Activated naive CD4-positive, alpha-beta T cell treated with Interleukin-2 at 50 U/mL for 16 hours (primary cell): ENCODE results near the gene EOMES.
A peak's percentile ranks its signal among the peaks of the same experiment; 100 is the strongest.
"Not testable (repeated sequence)": the region's sequence is repeated elsewhere in the genome, so short reads cannot be mapped to it uniquely, and the experiment has no call there.

Experiments used
- DNase-seq: peaks from one replicate; pipeline ENCODE4 v3.0.0-alpha.2; 2020

The EOMES gene

DNA sequence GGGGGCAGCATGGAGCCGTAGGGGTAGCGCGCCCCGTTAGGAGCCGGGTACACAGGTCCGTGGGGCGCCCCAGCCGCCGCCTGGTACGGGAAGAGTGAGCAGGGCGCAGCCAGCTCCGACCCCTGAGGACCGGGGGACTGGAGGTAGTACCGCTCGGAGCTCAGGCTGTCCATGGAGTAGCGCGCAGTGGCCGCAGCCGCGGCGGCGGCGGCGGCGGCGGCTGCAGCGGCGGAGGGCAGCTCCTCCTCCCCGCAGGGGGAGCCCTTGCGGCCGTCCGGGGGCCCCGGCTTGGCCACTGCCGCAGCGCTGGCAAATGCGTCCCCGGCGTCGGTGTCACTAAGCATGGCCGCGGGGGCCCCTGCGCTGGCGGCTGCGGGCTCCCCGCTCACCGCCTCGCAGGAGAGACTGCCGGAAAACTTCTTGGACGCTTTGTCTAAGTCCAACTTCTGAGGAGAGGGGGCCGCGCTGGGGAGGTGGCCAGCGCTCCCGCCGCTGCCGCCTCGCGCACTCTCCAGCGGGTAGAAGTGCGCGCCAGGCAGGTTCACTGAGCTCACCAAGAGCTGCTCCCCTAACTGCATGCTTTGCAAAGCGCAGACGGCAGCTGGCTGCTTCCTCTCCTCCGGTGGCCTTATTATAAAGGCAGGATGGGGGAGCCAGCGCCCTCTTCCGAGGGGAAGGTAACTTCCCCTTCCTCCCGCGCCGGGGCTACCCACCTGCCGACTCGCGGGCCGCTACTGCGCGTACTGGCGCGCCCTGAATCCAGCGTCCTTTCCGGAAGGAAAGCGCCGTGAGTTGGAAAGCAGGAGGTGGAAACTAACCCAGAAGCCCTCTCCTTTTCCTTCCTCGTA, at the start of gene EOMES:
Gene EOMES, minus strand, starts transcription at position 607 of the 848 bp plus-strand sequence. Its CDS starts 29 bp downstream, at position 578.
- peak; percentile 66 for DNase-seq

DNA sequence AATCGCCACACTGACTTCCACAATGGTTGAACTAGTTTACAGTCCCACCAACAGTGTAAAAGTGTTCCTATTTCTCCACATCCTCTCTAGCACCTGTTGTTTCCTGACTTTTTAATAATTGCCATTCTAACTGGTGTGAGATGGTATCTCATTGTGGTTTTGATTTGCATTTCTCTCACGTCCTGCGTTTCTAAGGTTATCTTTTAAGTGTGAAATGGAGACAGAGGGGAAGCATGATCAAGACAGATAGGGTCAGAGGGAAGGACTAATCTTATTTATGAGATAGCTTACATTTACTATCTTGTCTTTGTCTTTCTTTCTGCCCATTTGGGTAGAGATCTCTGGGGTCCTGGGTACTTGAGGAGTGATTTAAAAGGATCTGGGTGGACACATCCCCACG, 48.3 kb upstream of the EOMES start:
- DNase-seq, result not testable (repeated sequence)

DNA sequence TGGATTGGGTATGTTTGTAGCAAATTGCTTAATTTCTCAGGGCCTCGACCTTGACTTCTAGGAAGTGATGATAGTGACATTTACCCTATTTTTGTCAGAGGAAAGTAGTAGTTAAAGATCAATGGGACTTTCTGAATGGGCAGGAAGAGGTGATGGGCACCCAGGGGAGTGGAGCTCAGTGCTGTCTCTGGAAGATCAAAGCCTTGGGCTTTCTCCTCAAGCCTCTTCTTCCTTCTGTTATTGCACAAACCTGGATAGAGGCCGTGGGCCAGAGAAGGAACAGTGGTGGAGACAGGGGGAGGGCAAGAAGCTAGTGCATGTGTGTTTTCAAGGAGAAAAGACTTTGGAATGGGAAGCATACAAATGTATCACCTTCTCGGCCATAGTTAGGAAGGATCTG, 44.9 kb upstream of the EOMES start:
- DNase-seq, result no peak

- no peak for DNase-seq
Observed at GRCh38 chr3:27758083-27758482, 36.0 kb upstream of the EOMES start.

DNA sequence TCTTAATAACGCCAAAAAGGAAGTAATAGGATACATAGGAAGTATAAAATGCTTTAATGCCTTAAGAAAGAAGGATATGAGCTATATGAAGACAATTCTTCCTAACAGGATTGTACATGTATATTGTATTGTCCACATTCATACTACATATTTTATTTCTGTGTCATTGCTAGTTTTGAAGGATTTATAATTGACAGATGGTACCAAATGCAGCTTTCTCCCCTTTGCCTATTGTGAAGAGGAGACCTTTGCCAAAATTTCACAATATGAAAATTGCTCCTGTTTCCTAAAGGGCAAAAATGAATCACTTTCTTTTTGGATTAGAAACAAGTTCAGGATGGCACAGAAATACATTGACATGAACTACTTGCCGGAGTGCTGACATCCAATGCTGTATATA, 34.8 kb upstream of the EOMES start:
- DNase-seq, result no peak

GRCh38 chr3:27752926-27753325, 30.8 kb upstream of the EOMES start:
- DNase-seq, result no peak

DNA sequence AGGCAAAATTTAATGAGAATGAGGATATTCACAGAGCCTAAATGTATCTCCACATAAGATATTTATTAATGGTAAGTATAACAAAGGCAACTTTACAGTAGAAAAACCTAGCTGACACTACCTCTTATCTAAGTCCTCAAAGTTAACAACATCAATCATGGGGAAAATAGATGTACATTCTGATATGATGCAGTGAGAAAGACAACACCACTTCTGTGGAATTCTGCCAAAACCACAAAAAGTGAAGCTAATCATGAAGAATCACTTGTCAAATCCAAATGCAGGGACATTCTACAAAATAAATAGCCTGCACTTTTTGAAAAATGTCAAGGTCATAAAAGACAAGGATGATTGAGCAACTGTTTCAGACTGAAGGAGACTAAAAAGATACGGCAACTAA, 27.5 kb upstream of the EOMES start:
- DNase-seq, result no peak

DNA sequence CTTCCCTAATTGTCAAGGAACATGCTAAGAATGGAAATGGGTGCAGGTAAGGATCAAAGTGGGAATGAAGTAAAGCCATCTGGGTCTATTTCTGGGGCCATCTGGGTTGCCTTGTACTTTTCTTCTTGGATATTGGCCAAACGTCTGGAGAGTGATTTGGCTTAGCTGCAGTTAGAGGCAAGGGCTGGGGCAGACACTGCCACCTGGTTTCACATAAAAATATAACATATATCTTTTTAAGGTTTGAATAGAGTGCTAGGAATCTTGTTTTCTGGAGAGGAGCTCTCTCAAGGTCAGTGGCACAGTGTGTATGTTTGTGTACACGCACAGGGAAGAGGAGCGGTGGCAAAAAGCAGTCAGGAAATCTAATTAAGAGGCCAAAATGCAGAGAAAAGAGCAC, 24.7 kb upstream of the EOMES start:
- DNase-seq, result no peak

- DNase-seq, result no peak
Observed at GRCh38 chr3:27740854-27741253, 18.7 kb upstream of the EOMES start.

DNA sequence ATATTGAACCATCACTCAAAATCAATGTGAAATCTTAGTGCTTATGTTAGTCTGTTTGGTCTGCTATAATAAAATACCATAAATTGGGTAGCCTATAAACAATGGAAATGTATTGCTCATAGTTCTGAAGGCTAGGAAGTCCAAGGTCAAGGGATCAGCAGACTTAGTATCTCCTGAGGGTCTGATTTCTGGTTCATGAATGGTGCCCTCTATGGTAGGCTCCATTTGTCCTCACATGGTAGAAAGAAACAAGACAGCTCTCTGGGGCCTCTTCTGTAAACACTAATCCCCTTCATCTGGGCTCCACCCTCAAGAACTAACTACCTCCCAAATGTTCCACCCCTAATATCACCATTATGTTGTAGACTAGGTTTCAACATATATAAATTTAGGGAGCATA, 15.0 kb upstream of the EOMES start:
- no peak for DNase-seq

DNA sequence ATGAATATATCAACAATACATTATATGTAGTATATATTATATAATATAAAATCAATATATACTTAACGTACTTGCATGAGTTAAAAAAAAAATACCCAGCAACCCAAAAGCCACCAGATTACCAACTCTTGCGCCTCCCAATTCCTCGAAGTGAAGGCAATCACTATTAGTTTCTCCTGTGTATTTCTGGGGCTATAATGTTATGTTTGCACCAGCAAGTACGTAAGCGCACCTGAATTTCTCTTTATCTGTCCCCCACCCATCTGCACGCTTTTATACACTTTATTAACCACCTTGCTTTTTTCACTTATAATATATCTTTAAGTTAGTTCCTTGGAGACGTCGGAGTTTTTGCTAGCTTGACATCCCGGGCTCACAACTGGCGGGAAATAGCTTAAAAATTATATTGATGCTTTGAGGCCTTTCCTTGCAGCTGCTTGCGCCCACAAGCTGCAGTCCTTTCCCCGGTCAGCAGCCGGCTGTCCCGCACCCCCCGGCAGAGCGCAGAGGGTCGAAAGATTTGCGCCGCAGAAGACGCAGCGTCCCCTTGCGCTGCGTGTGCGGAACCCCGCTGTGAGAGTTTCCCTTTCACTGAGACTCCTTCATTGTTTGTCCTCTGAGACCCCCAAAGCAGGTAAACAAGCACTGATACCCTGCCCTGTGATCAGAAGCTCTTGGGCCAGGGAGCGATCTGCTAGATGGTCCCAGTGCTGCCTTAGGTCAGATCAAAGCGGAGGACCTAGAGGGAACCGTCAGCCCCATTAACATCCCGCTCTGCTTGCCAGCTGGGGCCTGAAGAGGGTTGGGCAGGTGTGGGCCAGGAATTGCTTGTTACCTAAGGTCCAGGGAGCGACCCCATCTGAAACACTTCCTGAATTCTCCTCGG, 8.9 kb upstream of the EOMES start:
- no peak for DNase-seq

DNA sequence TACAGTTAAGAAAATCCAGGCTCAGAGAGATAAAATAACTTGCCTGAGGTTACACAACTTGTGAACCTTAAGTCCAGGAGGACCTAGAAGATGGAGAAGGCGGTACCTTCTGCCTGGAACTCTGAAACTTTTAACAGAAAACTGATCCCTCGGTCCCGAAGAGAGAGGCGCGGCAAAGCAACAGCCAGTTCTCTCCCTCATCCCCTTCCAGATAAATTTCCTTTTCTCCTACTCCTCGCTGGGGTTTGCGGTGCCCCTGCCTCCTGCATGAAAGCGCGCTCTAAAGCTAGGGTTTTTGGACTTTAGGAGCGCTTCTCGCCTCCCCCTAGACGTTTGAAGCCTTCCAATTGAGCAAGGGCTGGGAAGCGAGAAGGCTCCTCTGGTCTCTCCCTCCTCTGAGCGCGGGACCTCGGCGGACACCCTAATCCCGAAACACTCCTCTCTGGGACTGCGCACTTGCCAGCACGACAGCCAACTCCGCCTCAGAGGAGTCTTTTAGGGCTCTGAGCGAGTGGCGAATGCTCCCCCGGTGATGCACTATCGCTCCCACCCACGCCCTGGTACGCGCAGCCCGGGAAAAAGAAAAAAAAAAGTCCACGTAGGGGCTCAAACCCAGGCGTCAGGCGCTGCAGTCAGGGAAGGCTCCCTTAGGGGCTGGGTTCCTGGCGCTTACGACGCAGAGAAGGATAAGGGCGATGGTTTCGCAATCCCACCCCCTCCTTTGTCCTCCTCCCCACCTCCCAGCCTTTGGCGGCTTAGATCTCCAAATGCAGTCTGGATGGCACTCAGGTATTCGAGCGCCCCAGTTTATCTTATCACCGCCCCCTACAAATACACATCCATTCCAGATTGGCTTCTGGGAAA, 7.9 kb upstream of the EOMES start:
- peak; percentile 32 for DNase-seq

DNA sequence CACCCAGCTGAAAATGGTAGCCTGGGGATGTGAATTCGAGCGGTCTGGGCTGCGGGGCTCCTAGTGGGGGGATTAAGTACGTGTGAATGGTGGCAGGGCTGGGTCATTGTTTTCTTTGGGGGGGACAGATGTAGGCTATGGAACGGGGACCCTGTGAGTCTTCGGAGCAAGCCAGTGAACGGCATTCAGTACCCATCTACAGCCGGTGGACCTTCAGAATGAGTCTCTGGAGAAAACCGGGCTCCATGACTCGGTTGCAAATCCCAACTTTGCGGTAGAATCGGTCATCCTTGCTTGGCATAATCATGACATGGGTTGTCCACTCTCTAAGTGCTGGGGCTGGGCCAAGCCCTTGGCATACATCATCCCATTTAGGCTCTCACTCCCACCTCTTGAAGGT, 7.2 kb upstream of the EOMES start:
- no peak for DNase-seq

- no peak for DNase-seq
Observed at GRCh38 chr3:27728195-27729087, 6.3 kb upstream of the EOMES start.

GRCh38 chr3:27726240-27726639, 4.1 kb upstream of the EOMES start:
- no peak for DNase-seq

GRCh38 chr3:27724459-27725197, 2.5 kb upstream of the EOMES start:
- no peak for DNase-seq

DNA sequence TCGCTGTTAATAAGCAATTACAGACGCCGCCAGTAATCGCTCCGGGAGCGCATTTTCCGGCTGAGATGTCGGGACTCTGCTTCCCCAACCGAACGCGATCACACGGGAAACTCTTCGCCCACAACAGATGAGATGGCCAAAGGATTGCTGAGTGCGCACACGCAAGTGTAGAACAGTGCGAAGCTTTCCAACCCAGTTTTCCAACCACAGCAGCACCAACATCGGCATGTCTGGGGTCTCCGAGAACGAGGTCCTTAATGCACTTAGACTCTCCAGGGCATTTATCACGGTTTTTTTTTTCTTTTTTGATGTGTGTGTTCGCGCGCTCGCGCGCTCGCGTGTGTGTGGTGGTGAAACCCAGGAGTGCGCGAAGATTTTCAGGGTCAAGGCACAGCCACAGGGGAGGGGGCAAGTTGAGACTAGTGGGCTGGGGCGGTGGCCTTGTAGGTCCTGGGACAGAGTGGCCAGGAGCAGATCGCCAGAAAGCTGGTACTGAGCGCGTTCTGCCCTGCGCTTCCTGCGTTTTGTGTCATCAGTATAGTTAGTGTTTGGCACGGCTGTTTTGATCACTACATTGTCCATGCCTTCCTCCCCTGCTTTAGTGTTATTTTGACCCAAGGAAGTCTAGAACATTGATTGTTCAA, 1.8 kb upstream of the EOMES start:
- no peak for DNase-seq

DNA sequence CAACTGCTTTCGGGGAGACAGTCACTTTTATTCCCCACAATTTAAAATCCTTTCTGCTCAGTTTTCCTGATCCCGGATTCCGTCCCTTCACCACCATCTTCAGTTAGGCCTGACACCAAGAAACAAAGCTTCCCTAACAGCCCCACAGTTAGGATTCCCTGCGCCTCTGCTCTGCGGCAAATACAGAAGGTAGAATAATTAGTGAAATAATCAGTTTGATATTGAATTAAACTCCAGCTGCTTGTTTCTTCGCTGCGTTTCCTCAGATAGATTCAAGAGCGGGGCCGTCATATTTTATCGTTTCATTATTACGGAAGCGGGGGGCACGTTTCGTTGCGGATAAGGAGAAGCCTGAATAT, 1.3 kb upstream of the EOMES start:
- no peak for DNase-seq

GRCh38 chr3:27723001-27723445, 900 bp upstream of the EOMES start:
- DNase-seq, result no peak

DNA sequence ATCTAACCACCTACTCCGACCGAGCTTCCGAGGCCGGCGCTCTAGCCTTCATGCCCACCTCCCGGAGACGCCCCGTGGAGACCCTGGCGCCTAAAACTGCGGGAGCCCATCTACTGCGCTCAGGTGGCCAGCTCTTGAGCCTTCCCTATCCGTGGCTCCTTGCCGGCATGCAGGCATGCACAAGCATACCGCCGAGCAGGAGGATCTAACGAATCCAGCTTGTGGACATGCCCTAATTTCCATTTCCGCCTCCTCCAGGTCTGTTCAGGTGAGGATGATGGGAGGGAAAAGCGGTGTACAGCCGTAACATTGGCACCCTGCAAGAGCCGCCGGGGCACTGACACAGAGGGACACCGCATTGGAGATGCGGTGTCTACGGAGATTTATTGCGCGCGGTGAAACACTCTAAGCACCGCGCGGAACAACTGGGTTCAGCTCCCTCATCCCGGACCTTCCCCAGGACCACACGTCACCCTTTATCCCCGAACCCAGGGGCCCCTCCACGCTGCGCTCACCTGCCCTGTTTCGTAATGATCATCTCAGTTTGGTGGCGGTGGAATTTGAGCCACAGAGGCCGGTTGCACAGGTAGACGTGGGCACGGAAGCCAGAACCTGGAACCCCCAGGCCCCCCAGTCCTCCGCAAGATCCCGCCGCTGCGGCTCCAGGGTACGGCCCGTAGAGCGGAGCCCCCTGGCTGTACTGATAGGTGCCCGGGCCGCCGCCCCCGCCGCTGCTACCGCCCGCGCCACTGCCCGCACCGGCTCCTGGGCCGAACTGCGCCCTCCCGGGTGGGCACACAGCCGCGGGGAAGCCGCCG, 1.0 kb downstream of the EOMES start:
- DNase-seq, result no peak
